HTR-8/SVneo (cell line): ENCODE data around the gene MEN1.

Source experiments
- DNase-seq: peaks from one replicate; pipeline ENCODE4 v3.0.0; 2011; ENCODE audit warnings: low spot score, mixed read lengths; ENCODE audit not compliant: insufficient read length
- FAIRE-seq: peaks from 2 replicates; lab custom pipeline; 2011; peaks lifted over from hg19 to GRCh38; lab: Jason Lieb, UNC

MEN1 gene

DNA sequence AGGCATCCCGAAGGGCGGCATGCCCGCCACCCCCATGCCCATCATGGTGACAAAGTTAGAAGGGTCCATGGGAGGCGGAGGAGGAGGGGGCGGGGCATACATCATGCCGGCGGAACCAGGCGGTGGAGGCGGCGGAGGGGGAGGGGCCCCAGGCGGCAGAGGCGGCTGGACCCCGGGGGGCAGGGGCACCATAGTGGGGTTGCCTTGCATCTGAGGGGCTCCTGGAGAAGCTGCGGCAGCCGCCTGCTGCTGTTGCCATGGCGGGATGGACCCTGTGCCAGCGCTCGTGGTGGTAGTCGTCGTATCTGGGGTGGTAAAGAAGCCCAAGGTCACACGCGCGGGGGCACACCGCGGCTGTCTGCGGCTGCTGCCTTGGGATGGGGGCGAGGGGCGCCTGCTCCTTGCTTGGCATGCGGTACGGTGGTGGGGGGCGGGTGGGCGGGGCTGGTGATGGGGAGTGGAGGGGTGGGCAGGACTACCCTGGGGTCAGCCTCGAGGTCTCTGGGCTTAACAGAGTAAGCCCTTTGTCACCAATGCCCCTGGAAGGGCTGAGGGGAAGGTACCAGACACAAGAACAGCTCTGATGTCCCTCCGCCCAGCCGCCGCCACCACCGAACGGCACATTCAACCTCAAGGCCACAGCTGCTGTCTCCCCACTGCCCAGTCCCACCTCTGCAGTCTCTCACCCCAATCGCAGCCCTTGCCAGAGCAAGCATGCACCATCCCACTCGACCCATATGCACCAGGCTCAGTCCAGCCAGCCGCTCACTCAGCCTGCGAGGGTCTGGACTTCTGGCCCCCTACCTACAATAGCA lies 44.3 kb downstream of the MEN1 start:
- FAIRE-seq = no peak

DNA sequence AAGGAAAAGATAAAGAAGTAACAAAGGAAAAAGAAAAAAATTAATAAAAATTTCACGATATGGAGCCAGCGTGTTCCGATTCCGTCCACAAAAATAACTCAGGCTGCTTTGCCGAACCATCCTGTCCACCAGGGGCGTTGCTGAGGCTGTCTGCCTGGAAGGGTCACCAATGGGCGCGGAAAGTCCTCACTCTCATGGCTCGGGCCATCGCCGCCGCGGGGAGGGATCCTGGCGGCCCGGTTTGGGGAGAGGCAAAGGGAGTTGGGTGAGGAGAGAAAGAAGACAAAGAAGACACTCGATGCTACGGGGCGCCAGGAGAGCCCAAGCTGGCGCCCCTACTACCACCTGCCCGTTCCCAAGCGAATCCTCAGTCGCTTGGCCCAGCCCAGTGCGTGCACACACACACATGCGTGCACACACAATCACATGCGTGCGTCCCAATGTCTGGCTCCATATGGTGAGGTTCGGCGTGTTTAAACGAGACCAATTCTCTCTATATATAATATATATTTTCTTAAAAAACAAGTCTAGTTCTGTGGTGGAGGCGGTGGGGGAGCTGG lies 45.0 kb downstream of the MEN1 start:
- FAIRE-seq (no peak), DNase-seq (no peak)

More for the DNA sequence above, 44.3 kb downstream of the MEN1 start:
- no peak for DNase-seq

DNA sequence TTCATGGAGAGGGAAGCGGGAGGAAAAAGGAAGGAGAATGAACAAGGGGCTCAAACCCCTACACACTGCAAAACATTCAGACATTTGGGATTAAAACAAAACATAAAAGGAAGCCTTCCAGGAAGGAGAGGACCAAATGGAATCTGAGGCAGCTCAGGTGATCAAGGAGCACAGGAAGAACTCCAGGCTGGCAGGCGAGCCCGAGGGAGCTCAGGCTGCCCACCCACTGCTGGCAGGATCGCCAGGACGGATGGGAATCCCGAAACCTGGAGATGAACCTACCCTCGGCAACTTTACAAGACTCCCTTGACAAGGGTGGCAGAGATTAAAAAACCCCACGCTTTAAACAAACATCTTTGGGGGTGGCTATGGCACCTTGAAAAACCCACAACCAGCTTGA lies 45.6 kb downstream of the MEN1 start:
- DNase-seq (no peak), FAIRE-seq (no peak)

DNA sequence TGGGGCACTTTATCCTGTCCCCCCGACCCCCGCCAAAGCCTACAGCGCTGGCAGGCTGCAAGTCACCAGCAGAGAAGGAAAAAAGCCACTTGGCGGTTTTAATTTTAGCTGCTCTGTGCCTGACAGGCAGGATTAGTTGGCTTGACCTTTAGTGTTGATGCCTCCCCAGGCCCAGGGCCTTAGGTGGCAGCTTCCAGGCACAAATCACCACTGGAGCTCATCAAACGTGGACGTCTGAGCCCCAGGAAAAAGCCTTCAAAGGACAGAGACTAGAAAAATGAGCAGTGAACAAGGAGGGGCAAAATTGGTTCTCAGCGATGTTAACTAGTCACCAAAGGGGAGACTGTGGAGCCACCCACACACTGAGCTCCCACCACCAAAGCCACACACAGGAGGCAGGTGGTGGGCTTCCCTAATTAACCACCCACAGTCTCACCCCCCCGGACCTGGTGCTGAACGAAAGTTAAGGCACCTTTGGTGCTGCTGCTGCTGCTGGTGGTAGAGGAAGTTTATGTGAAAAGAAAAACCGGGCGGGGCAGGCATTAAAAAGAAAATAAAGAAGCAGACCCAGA lies 46.2 kb downstream of the MEN1 start:
- no peak for FAIRE-seq
- DNase-seq = no peak

DNA sequence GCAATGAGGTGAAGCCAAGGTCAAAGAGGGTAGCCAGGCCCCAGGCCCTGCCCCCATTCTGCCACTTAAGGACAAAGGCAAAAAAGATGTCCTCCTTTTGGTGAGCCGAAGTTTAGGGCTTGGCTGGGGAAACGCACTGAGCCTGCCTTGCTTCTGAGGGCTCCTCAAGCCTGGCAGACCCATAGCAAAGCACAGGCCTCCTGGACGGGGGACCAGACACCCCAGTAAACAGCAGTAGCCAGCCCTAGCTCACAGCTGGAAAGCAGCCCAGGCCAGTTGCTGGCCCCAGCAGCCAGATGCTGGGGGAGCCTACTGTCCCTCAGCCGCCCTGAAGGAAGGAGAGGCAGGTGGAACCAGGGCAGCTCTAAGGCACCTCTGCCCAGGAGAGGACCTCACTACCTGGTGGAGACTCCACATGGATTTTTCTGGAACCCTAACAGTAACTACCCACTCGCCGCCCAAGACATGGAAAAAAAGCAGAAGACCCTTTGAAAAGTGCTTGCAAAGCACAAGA lies 46.8 kb downstream of the MEN1 start:
- no peak for FAIRE-seq

DNA sequence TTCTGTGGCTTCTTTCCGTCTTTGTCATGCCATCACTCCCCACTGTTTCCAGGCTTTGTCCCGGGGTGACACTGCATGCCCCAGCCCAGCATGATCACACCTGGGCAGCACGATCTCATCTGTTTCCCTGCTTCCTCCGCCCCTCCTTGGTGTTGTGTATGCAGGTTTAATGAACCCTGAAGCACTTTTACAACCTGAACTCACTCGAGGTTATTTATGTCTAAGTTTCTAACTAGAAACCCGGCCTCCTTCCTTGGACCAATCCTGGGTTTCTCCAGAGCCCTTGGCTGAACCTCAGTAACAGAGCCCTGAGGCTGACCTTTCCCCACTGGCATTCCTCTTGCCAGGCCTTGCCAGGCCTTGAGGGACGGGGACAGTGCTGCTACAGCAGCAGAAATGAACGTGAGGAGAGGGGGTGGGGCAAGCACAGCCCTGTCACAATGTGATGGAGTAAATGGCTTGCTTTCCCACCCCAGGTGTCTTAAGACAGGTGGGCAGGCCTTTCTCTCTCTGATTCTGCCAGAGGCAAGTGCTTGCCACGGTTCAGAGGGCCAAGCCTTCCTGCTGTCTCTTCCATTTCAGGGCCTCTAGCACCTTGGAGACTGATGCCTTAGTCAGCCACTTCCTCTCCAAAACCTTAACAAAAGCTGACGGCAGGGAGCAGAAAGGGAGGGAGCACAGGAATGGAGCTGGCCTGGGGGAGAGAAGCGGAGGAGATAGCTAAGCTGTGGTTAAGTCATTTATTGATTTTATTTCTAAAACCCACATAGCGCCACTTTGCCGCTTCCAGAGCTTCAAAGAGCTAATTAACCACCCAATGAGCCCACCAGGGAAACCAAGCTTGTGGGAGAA lies 47.5 kb downstream of the MEN1 start:
- FAIRE-seq = no peak

More for the DNA sequence above, 46.8 kb downstream of the MEN1 start:
- DNase-seq = no peak

DNA sequence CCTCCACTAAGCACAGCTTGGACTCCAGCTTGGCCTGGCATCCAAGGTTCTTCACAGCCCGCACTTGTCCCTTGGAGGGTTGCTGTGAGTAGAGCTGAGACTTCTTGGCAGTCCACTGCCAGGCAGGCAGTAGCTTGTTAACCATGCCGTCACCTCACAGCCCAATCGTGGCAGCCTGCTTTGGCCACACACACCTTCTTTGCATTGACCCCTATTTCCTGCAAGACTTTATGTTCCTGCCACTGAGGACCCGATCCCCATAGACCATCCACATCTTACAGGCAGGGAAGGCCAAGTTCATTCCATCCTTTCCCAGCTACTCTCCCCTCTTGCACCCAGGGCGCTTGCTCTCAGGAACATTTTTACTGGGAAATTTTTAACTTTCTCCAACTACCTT lies 48.1 kb downstream of the MEN1 start:
- FAIRE-seq (no peak), DNase-seq (no peak)

More for the DNA sequence above, 47.5 kb downstream of the MEN1 start:
- DNase-seq = no peak

DNA sequence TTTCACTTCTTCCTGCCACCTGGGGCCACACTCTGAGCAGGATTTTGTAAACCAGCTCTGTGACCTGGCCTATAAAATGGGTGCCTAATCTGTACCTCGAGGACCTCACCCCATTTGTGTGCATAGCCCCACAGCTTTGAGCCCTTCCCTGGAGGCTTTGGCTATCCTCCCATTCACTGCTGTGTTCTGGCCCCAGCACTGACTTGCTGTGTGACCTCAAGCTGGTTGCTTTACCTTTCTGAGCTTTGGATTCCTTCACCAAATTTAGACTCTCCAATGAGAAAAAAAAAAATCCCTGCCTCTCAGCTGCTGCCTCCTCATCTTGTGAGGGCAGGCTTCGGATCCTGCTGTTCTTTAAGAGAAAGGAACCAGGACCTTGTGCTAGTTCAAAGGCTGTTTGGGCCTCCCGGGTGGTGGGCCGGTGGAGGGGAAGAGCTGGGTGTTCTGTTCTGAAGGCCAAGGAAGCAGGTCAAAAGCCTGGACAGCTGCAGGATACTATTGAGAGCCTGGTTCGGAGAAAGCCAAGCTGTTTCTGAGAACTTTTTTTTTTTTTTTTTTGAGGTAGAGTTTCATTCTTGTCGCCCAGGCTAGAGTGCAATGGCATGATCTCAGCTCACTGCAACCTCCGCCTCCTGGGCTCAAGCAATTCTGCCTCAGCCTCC lies 49.5 kb downstream of the MEN1 start:
- FAIRE-seq (no peak), DNase-seq (no peak)

DNA sequence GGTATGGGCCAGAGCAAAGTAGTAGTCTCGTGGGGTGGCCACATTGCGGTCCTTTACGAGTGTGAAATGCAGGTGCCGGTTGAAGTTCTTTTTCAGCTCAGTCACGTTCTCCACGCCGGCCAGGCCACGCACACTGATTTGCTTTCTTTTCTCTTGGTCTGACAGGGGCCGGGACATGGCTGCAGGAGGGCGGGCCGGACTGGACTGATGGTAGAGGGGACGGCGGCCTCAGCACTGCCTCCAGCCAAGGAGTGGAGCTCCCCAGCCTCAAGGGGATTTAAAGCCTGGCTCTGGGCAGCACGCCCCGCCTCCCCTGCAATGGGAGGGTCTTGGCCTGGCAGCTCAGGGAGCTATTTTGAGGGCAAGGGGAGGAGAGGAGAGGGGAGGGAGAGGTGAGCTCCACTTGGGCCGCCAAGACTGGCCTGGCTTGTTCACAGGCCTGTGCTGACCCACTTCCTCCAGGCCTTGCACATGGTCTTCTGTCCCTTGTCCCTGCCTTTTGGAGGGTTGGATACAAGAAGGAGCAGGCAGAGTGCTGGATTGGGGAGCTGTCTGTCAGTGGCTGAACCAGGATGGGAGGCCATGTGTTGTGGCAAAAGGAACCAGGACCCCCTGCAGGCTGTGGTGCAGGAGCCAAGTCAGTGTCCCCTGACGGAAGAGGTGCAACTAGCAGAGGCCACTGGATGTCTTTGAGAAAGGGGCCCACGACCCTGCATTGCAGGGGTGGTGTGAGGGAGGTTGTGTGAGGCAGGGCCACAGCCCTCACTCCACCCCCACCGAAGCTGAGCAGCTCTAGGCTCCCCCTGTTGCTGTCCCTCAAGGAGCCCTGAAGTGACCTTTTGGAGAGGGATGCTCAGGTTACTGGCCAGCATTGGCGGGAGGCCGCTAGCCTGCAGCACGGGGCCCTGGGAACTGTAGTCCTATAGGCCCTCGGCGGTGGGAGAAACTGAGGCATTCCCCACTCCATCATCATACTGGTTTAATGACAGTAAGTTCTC lies 50.3 kb downstream of the MEN1 start, which contains the start of gene PYGM:
PYGM (minus strand) TSS at position 253 of the 998 bp plus-strand sequence; CDS start at position 177, 76 bp downstream.
- FAIRE-seq = no peak

DNA sequence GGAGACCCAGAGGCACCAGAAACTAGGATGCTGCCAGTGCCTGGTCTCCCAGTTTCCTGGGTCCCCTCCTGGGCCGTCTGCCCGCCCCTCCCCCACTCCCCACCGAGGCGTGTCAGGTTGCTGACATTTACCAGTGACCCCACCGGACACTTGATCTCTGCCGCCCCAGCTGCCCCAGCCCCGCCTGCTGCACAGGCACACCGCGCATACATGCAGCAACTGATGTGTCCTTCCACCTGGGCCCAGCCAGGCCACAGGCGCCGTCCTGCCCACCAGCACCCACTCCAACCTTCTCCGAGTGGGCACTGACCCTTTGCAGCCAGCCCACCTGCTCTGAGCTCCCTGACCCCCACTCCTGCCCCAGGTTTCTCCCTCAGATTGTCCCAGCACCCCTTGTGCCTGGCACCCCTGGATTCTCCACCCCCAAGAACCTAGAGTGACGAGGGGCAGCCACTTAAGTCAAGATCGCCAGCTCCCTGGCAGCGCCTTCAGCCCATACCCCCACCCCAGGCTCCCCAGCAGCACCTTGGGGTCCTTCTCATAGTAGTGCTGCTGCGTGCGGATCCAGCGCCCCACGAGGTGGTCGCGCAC lies 51.1 kb downstream of the MEN1 start:
- DNase-seq (no peak), FAIRE-seq (no peak)

More for the DNA sequence above, 50.3 kb downstream of the MEN1 start, which contains the start of gene PYGM:
- no peak for DNase-seq

DNA sequence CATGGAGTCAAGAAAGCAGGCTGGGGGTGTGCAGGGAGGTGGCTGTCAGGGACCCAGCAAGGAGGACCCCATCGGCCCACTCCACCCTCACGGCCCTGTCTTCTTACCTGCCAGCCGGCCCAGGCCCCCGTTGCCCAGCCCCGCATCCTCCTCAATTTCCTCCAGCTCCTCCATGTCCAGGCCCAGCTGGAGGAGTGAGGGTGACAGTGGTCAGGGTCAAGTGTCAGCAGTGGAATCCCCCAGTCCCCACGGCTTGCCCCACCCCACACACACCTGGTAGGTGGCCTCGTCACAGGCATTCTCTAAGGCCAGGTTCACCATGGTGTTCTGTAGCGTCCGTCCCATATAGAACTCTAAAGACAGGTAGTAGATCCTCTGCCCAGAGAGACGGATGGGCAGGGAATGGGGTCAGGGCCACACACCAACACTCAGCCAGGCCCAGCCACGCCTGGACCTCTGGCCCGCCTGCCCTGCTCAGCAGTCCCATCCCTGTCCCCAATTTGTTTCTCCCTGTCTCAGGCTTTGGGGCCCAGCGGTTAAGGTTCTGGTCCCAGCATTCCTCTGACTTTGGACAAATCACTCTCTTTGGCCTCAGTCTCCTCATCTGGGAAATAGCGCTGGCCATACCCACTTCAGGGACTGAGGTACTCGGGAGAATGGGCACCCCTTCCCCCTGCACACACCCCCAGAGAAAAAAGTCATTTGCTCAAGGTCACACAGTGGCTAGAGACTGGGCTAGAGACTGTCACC lies 51.8 kb downstream of the MEN1 start:
- FAIRE-seq (no peak), DNase-seq (no peak)

DNA sequence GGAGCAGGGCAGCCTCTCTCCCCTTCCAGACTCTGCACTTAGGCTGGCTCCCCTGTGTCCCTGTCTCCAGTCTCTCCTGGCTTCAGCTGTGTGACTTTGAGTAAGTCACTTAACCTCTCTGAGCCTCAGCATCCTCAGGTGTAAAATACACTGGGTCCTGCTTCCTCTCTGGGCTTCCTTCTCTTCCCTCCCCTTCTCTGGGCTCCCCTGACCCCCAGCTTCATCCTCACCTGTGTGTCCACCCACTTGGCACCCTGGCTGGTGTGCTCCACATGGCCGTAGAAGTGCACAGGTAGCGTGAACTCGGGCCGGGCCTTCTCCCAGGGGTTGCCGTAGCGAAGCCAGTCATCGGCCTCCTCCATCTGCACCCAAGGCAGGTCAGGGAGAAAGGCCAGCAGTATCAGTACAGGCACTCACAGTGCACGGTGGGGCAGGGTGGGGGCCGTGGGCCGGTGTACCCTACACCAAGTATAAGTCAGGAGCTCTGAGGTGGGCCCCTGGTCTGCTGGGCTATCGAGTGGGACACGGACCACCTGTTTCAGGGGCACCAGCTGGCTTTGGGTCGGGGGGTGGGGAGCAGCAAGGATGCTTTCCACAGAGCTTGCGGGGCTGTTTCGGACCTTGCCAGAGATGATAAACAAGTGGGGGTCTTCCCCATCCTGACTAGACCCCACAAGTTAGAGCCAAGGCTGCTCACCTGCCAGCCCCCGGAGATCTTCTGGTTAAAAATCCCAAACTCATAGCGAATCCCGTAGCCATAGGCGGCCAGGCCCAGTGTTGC lies 52.6 kb downstream of the MEN1 start:
- FAIRE-seq (no peak), DNase-seq (no peak)

DNA sequence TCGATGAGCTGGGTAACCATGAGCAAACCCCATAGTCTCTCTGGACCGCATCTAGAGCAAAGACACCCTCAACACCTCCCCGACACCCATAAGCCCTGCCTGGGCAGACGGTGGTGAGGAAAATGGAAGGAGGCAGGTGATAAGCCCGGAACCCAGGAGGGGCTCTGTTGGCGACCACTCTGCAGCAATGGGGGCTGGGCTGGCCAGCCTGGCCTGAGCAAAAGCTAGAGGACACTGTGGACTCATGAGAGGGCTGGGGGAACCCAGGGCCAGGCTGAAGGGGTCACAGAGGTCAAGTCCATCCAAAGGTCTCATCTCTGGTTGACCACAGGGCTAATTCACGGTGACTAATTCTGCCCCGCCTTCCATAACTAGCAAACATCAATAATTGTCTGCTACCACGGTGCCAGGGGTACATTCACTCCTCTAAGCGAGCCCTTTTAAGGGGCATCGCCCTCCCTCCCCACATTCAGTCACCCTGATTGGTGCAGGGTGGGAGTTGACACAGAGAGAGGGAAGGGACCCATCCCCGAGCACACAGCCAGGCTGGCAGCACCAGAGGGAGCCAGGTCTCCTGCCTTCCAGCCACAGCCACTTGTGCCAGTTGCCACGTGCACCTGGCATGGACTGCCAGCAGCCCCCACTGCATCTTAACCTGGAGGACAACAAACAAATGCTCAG lies 54.5 kb downstream of the MEN1 start:
- DNase-seq = no peak
- no peak for FAIRE-seq

DNA sequence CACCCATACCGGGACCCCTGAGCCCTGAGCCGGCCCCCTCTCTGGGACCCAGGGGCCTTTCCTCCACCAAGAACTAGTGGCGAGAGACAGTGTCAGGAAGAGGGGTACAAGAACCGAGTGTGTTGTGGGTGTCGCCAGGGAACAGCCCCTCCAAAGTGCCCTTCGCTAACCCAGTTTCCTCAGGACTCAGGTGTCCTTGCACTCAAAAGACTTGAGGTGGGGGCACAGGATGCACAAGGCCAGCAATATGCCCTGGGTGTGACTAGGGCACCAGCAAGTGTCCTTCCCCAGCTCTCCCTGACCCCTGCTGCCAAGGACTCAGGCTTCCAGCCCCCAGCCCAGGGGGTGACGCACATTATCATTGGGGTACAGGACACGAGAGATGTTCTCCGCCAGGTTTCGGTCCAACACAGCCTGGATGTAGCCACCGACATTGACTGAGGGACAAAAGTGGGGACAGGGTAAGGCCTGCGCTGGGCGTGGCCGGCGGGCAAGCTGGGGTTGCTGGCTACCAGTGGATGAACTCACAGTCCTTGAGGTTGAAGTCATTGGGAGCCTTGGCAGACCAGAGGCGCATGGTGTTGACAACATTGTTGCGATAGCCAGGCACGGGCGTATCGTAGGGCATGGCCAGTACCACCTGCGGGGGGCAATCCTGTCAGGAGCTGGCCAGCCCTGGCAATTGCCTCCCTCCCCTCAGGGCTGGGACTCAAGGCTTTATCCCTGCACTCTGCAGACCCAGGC lies 55.3 kb downstream of the MEN1 start:
- FAIRE-seq = no peak
- DNase-seq = no peak

DNA sequence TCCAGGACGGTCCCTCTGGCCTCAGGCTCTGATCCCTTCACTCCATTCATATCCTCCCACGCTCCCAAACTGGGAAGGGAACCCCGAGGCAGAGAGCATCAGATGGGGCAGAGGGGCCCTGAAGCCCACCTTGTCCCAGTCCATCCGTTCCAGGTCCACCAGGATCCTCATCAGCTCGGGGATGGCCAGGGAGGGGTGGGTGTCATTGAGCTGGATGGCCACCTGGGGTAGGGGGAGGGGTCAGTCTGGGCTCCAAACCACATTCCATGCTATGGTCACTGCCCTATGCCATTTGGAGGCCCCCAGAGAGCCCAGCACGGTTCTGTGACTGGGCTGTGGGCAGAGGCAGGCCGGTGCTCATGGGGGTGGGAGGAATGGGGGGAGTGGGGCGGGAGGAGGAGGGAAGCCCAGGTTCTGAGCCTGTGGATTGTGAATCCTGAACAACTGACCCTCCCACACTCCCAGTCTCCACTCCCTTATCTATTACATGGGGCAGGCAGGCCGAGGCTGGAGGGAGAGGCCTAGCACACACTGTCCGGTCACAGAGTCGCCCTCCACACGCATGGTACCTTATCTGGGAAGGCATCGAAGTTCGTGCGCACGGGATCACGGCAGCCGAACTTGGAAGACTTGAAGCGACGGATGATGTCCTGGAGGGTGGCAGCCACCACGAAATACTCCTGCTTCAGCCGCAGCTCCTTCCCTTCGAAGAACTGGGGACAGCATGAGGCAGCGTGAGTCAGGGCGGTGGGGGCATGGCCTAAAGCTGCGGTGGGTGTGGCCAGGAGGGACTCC lies 56.0 kb downstream of the MEN1 start:
- no peak for FAIRE-seq
- DNase-seq = no peak
